Measurements from ENCODE around the gene APIP. TPM values are rescaled to one million over a fixed set of nuclear protein-coding genes. Genes with fewer than 3 reads are reported as not detected.

Gene APIP
- total and polyA plus RNA-seq, 7 donors, result 33.0 to 68.5 (median 43.9) TPM

- Histone ChIP-seq H3K36me3 (peaks cover 0 to 3% (median 0%) of the 10 kb centered on the region in 4 donors), H3K4me1 (peaks cover 0 to 7% (median 3%) of the 10 kb centered on the region in 4 donors), H3K4me3 (no peak overlapping the region), H3K27ac (no peak overlapping the region), H3K27me3 (no peaks in the 10 kb centered on the region), H3K9me3 (no peaks in the 10 kb centered on the region)
- DNase-seq, result no peak
- intact Hi-C loops (cut with DNase I), result loop anchor here (10.0 kb wide), 1 partner anchor 225 kb away; the partner anchor contains the start of gene CD44
- TF ChIP-seq CTCF (IDR thresholded peaks at IDR 0.05) (no peak), EP300 (IDR thresholded peaks at IDR 0.05) (no peak), POLR2AphosphoS5 (IDR thresholded peaks at IDR 0.05) (no peak), POLR2A (IDR thresholded peaks at IDR 0.05) (no peak)
- 65 to 80% methylated on average over 4 of the region's 4 CpGs for WGBS, 2 donors
These were observed 6.2 kb downstream of the APIP start for GRCh38 chr11:34909955-34910354.

GRCh38 chr11:34909415-34909814 is 6.8 kb downstream of the APIP start:
- H3K36me3 ChIP-seq, result peaks cover 0 to 3% (median 0%) of the 10 kb centered on the region in 4 donors
- no peaks in the 10 kb centered on the region for H3K27me3 ChIP-seq
- WGBS, 2 donors, result 63 to 70% methylated on average over 6 of the region's 6 CpGs
- no peaks in the 10 kb centered on the region for H3K9me3 ChIP-seq
- no peak overlapping the region for H3K27ac ChIP-seq
- intact Hi-C loops (cut with DNase I), result no loop called here
- TF ChIP-seq POLR2AphosphoS5 (IDR thresholded peaks at IDR 0.05), result no peak
- TF ChIP-seq CTCF (IDR thresholded peaks at IDR 0.05), result no peak
- no peak for TF ChIP-seq EP300 (IDR thresholded peaks at IDR 0.05)
- TF ChIP-seq POLR2A (IDR thresholded peaks at IDR 0.05), result no peak
- no peak overlapping the region for H3K4me3 ChIP-seq
- peaks cover 0 to 1% (median under 1%) of the 10 kb centered on the region in 4 donors for H3K4me1 ChIP-seq
- no peak for DNase-seq

GRCh38 chr11:34907934-34908593 is 8.1 kb downstream of the APIP start:
- Histone ChIP-seq H3K4me1 (no peaks in the 10 kb centered on the region), H3K9me3 (no peaks in the 10 kb centered on the region), H3K4me3 (no peak overlapping the region), H3K27me3 (no peaks in the 10 kb centered on the region), H3K36me3 (peaks cover 0 to 3% (median 0%) of the 10 kb centered on the region in 4 donors), H3K27ac (no peak overlapping the region)
- no peak for DNase-seq
- TF ChIP-seq CTCF (IDR thresholded peaks at IDR 0.05) (no peak), POLR2A (IDR thresholded peaks at IDR 0.05) (no peak), EP300 (IDR thresholded peaks at IDR 0.05) (no peak), POLR2AphosphoS5 (IDR thresholded peaks at IDR 0.05) (no peak)
- 87 to 90% methylated on average over 3 of the region's 3 CpGs for WGBS, 2 donors
- intact Hi-C loops (cut with DNase I), result no loop called here

GRCh38 chr11:34905666-34906065 is 10.5 kb downstream of the APIP start:
- intact Hi-C loops (cut with DNase I), result no loop called here
- no peaks in the 10 kb centered on the region for H3K27me3 ChIP-seq
- H3K4me3 ChIP-seq, result no peak overlapping the region
- H3K27ac ChIP-seq, result no peak overlapping the region
- no peak for TF ChIP-seq POLR2AphosphoS5 (IDR thresholded peaks at IDR 0.05)
- TF ChIP-seq CTCF (IDR thresholded peaks at IDR 0.05), result no peak
- no peak for TF ChIP-seq POLR2A (IDR thresholded peaks at IDR 0.05)
- TF ChIP-seq EP300 (IDR thresholded peaks at IDR 0.05), result no peak
- DNase-seq, result no peak
- peaks cover 0 to 6% (median 0%) of the 10 kb centered on the region in 4 donors for H3K9me3 ChIP-seq
- H3K4me1 ChIP-seq, result no peaks in the 10 kb centered on the region
- 96 to 97% methylated on average over 7 of the region's 7 CpGs for WGBS, 2 donors
- no peaks in the 10 kb centered on the region for H3K36me3 ChIP-seq

All from sigmoid colon (tissue), 7 donors.